EH (cell line): ENCODE measurements around the gene DAPK3.

Experiments used
- DNase-seq: peaks from one replicate; pipeline ENCODE4 v3.0.0-alpha.2; 2015; ENCODE audit warnings: low read depth

The DAPK3 gene

GRCh38 chr19:3910105-3910504 lies 60.8 kb downstream of the DAPK3 start:
- DNase-seq, result no peak
